Kidney (tissue), 14 donors: ENCODE data around the gene ADAMTS4. TPM values are rescaled to one million over a fixed set of nuclear protein-coding genes. Genes with fewer than 3 reads are reported as not detected.

Experiments used
- DNase-seq, 5 donors: peaks; one replicate each; pipeline ENCODE4 v3.0.0-alpha.2; 2013 to 2020
- FAIRE-seq: peaks from 2 replicates; lab custom pipeline; 2012; peaks lifted over from hg19 to GRCh38; lab: Jason Lieb, UNC
- H3K27ac ChIP-seq, 2 donors: one replicate each; pipeline ENCODE4 v1.7.0; 2013; ENCODE audit warnings: low read depth in 2 of 2, low read length in 2 of 2, inconsistent platforms in 1 of 2
- H3K27me3 ChIP-seq: one replicate; pipeline ENCODE4 v1.7.1; 2013; ENCODE audit warnings: low read length, inconsistent platforms; ENCODE audit not compliant: control insufficient read depth, insufficient read depth
- H3K36me3 ChIP-seq, 3 donors: one replicate each; pipeline versions ENCODE4 v1.7.0 to v1.7.1; 2013; ENCODE audit warnings: low read length in 3 of 3, control low read depth in 1 of 3, inconsistent platforms in 1 of 3; ENCODE audit not compliant: insufficient read depth in 3 of 3, control insufficient read depth in 2 of 3
- H3K4me1 ChIP-seq, 3 donors: one replicate each; pipeline versions ENCODE4 v1.7.0 to v1.7.1; 2013; ENCODE audit warnings: low read length in 3 of 3, inconsistent platforms in 1 of 3, low read depth in 1 of 3; ENCODE audit not compliant: control insufficient read depth in 2 of 3, insufficient read depth in 2 of 3
- H3K4me3 ChIP-seq, 3 donors: one replicate each; pipeline versions ENCODE4 v1.7.0 to v1.8.1; 2013; ENCODE audit warnings: low read length in 3 of 3, control low read depth in 1 of 3, inconsistent platforms in 1 of 3
- H3K9ac ChIP-seq, 3 donors: one replicate each; pipeline versions ENCODE4 v1.7.0 to v1.7.1; 2013; ENCODE audit warnings: low read length in 3 of 3, control low read depth in 1 of 3, inconsistent platforms in 1 of 3
- H3K9me3 ChIP-seq, 3 donors: one replicate each; pipeline versions ENCODE4 v1.7.0 to v1.7.1; 2013; ENCODE audit warnings: low read length in 3 of 3, control low read depth in 1 of 3, inconsistent platforms in 1 of 3; ENCODE audit not compliant: control insufficient read depth in 2 of 3, insufficient read depth in 1 of 3
- intact Hi-C: fragments of 100-400 bp; cut with DNase I; formaldehyde crosslinking; loops from one replicate; pipeline ENCODE4 v1.11.1; 2022
- polyA plus RNA-seq: library from polyadenylated mRNA; stranded (reverse); fragments of 350-450 nt; fragmentation: Illumina TruSeq; extraction: RNeasy Lipid Tissue Mini Kit (QIAGEN cat#74804); gene quantifications from one replicate; pipeline ENCODE4 v1.2.3, GENCODE V29; 2014; ENCODE audit warnings: low read depth, low replicate concordance; ENCODE audit not compliant: insufficient read depth
- total RNA-seq: library from RNA; stranded (reverse); fragmentation: NEBNext Ultra II Directional; extraction: Animal tissue kit (Norgen Biotek cat#: 25700); gene quantifications from one replicate; pipeline ENCODE4 v1.2.1, GENCODE V29; 2021
- TF ChIP-seq, protein P1 (sequence below): IDR thresholded peaks from 3 replicates; pipeline ENCODE4 v1.5.1; 2012; ENCODE audit warnings: mild to moderate bottlenecking, moderate library complexity, borderline replicate concordance; ENCODE audit not compliant: insufficient read depth; ENCODE audit errors: extremely low read depth
- donor health status: control.
- donor health status: control.
- donor health status: control.
- donor health status: control.
- donor health status: control.
- donor health status: DM: yes; HTN: yes; CAD: no.
- donor health status: Normal renal cell carcinoma (clear cell type).

ADAMTS4 gene
- total and polyA plus RNA-seq, 2 donors from 2014 or later, result 0.26 to 14.0 TPM

DNA sequence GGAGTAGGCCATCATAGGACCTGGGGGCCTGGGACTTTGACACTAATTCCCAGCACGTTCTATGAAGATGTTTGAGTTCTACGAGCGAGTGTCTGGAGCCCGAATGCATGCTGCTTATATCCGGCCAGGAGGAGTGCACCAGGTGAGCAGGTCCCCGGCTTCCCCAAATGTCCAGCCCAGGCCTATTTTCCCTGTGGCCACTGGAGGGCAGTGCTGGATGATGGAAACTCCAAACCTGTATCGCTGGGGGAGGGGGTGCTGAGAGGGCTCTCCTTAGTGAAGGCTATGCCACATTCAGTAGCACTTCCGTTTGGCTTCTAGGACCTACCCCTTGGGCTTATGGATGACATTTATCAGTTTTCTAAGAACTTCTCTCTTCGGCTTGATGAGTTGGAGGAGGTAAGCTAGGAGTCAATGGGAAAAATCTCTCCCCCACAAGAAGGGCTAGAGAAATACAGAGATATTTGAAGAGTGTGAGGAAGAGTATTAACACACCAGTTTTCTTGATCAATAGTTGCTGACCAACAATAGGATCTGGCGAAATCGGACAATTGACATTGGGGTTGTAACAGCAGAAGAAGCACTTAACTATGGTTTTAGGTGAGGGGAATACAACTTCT is 11.0 kb upstream of the ADAMTS4 start:
- DNase-seq (peak; percentile 81 to 89 (median 84)), FAIRE-seq (no peak)
- H3K36me3 ChIP-seq, result peaks cover 26 to 73% (median 44%) of the 10 kb centered on the region in 3 donors
- no peaks in the 10 kb centered on the region for H3K9me3 ChIP-seq
- no peak overlapping the region for H3K4me3 ChIP-seq
- H3K4me1 ChIP-seq, result peaks cover 0 to 13% (median 4%) of the 10 kb centered on the region in 3 donors
- no peak overlapping the region for H3K9ac ChIP-seq
- intact Hi-C loops, result loop anchor here (10.0 kb wide), 1 partner anchor 165 kb away; no protein-coding TSS in a partner anchor
- TF ChIP-seq, protein P1, sequence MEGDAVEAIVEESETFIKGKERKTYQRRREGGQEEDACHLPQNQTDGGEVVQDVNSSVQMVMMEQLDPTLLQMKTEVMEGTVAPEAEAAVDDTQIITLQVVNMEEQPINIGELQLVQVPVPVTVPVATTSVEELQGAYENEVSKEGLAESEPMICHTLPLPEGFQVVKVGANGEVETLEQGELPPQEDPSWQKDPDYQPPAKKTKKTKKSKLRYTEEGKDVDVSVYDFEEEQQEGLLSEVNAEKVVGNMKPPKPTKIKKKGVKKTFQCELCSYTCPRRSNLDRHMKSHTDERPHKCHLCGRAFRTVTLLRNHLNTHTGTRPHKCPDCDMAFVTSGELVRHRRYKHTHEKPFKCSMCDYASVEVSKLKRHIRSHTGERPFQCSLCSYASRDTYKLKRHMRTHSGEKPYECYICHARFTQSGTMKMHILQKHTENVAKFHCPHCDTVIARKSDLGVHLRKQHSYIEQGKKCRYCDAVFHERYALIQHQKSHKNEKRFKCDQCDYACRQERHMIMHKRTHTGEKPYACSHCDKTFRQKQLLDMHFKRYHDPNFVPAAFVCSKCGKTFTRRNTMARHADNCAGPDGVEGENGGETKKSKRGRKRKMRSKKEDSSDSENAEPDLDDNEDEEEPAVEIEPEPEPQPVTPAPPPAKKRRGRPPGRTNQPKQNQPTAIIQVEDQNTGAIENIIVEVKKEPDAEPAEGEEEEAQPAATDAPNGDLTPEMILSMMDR, result peak; percentile 93
- H3K27me3 ChIP-seq, result no peaks in the 10 kb centered on the region
- peak overlapping the region in 1 of 2 donors; percentile 3 for H3K27ac ChIP-seq

DNA sequence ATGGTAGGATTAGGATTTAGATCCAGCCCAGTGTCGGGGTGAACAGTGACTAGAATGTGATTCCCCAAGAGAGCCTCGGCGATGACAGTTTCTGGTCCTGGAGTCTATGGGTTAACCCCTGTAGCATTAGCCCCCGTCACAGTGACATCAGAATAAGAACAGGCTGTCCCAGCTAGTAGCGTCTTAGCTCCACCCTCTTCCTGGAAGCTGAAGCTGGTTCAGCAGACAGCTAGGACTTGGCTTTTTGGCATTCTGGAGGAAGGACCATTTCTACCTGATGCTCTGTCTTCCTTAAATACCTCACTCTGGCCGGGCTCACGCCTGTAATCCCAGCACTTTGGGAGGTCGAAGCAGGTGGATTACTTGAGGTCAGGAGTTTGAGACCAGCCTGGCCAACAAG is 8.3 kb upstream of the ADAMTS4 start:
- intact Hi-C loops, result no loop called here
- DNase-seq (peak in 2 of 5 donors; percentile 69 to 86), FAIRE-seq (no peak)
- Histone ChIP-seq H3K27me3 (no peaks in the 10 kb centered on the region), H3K4me3 (no peak overlapping the region), H3K9me3 (no peaks in the 10 kb centered on the region), H3K27ac (peak overlapping the region; percentile 59 to 92), H3K4me1 (peaks cover 0 to 22% (median 18%) of the 10 kb centered on the region in 3 donors), H3K36me3 (peaks cover 16 to 61% (median 26%) of the 10 kb centered on the region in 3 donors), H3K9ac (no peak overlapping the region)
- TF ChIP-seq, protein P1, result no peak

DNA sequence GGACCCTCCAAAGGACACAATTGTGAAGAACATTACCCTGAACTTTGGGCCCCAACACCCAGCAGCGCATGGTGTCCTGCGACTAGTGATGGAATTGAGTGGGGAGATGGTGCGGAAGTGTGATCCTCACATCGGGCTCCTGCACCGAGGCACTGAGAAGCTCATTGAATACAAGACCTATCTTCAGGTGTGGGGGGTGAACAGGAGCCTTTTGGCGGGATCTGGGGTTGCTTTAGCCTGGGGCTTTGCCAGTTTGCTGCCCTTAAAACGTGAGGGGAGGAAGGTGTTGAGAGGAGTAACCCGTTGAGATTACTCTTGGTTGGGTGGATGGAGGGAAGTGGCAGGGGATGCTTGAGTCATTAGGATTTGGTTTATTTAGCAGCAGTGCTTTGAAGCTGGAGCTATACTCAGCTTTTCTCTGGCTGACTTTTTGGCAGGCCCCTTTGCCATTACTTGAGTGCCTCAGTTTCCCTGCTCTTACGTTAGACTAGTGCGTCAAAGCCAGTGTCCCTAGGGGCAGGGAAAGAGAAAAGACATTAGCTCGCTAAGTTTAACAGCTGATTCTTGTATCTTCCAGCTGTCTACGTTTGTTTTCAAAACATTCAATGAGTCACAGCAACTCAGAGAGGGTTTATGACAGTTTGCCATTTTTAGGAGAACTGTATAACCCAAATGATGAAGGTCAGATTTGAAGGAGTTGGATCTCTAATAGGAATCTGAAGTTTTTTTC is 7.7 kb upstream of the ADAMTS4 start:
- intact Hi-C loops, result no loop called here
- FAIRE-seq (no peak), DNase-seq (peak in 2 of 5 donors; percentile 35 to 55)
- Histone ChIP-seq H3K4me3 (no peak overlapping the region), H3K9me3 (no peaks in the 10 kb centered on the region), H3K9ac (peak overlapping the region in 1 of 3 donors; percentile 42), H3K4me1 (peaks cover 0 to 23% (median 20%) of the 10 kb centered on the region in 3 donors), H3K36me3 (peaks cover 15 to 55% (median 25%) of the 10 kb centered on the region in 3 donors), H3K27me3 (no peaks in the 10 kb centered on the region), H3K27ac (peak overlapping the region; percentile 74 to 92)
- TF ChIP-seq, protein P1, result no peak
